GM21447 (cell line): ENCODE results near the gene MICU2.

Experiments used
- ATAC-seq: cut with Tn5 transposase; IDR thresholded peaks from one replicate; pipeline ENCODE4 v1.9.1; 2021; ENCODE audit not compliant: unreplicated experiment

MICU2 gene

DNA sequence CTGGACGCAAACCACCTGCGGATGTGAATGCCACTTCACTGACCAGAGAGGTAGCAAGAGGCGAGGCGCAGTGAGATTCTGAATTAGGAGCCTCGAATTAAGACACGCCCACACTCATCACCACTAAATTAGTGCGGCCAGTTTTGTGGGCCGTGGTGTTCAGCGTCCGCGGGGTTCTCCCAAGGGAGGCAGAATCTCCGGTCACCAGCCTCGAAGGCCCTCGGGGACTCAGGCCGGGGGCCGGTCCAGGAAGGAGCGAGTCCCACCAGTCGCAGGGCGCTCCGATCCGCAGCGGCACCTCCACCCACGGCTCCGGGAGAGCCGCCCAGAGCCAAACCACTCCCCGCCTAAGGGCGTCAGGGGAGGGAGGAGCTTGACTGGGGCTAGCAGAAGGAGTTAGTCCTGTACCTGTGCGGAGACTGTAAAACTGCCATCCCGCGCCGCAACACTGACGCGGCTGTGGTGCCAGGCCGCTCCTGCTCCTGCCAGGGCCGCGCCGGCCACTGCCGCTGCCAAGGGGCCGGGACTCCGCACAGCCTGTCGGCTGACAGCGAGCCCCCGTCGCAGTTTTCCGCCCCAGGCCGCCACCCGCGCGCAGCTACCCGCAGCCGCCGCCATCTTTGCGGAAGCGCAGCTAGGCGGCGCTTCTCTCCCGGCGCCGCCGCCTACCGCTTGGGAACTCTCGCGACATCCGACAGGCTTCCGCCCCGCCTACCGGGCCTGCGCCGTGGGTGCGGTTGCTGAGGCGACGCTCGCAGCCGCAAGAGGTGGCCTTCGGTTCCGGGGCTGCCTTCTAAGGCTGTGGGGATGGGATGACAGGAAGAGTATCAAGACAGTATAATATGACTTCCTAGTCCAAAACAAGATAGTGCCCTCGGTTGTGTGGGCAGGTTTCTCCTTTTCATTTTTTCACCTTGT is at the start of gene MICU2:
TSS of gene MICU2 (minus strand) at position 640 of the 918 bp plus-strand sequence. CDS start at position 618, 22 bp downstream.
- ATAC-seq, result peak; percentile 94

- ATAC-seq, result no peak
These were observed 37.7 kb upstream of the MICU2 start for GRCh38 chr13:21641629-21642028.

GRCh38 chr13:21639561-21639960 is 35.6 kb upstream of the MICU2 start:
- ATAC-seq, result no peak

- ATAC-seq, result no peak
These were observed 34.6 kb upstream of the MICU2 start for GRCh38 chr13:21638319-21639282.

DNA sequence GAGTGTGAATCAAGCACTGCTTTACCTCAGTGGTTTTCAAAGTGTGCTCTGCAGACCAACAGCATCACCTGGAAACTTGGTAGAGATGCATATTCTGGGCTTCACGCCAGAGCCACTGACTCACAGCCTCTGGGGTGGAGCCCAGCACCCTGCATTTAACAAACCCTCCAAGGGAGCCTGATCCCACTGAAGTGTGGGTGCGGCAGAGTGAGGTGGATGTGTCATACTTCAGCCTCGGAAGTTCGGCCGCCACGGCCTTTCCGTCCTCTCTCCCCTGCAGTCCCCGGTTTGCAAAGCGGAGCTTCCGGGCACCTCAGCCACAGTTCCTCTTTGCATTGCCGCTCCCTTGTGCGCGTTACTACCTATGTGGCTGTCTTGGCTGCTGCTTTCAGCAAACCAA is 33.3 kb upstream of the MICU2 start:
- no peak for ATAC-seq

DNA sequence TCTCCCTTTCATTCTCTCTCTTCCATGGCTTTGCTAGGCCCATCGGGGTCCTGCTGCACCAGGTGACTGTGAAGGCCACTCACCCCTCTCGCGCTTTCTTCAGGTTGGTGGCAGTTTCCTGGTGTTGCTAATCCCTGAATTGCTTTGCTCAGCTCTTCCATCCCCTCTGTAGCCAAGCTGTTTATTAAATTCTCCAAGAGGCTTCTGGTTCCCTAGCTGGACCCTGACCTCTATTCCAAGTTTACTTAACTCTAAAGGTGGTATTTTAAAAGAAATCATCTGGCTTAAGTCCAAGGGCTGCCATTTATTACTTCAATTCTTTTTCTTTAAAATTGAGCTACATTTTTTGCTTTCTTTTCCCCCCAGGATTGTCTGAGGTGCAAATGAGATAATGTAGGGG is 32.7 kb upstream of the MICU2 start:
- no peak for ATAC-seq

DNA sequence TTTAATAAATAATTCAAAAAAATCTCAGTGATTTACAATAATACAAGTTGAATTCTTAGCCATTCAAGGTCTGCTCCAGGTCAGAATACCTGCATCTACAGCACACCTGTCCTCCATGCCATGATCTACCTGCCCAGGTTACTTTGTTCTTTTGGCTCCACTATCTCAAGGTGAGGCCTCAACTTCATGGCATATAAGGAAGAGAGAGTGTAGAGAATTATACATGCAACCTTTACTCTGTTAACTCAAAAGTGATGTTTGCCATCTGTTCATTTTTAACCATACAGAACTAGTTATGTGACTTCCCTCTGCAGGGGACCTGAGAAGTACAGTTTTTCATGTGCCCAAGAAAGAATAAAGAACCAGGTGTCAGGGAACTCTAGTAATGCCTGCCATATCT is 28.2 kb upstream of the MICU2 start:
- ATAC-seq, result no peak

GRCh38 chr13:21625366-21625765 is 21.4 kb upstream of the MICU2 start:
- no peak for ATAC-seq

GRCh38 chr13:21620861-21621260 is 16.9 kb upstream of the MICU2 start:
- no peak for ATAC-seq

DNA sequence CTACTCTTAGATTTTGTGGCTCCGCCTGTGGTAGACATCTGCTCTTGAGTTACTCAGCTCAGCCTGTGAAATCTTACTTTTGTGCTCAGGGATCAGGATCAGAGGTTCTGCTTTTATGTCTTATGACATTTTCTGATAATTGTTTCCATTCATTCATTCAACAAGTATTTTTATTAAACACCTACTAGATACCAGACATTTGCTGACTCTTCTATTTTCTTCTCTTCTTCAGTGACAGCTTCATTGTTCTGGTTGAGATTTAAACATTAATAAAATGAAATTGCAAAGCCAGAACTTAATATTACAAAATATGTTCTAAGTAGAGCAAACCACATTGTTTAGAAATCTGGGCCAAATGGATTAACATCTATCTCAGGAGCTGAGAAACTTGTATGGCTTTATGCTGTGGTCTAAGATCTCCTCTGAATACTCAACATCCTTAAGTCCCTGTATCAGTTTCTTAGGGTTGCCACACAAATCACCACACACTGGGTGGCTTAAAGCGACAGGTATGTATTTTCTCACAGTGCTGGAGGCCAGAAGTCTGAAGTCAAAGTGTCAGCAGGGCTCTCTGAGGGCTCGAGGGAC is 15.8 kb upstream of the MICU2 start:
- no peak for ATAC-seq

GRCh38 chr13:21616880-21617279 is 12.9 kb upstream of the MICU2 start:
- no peak for ATAC-seq

DNA sequence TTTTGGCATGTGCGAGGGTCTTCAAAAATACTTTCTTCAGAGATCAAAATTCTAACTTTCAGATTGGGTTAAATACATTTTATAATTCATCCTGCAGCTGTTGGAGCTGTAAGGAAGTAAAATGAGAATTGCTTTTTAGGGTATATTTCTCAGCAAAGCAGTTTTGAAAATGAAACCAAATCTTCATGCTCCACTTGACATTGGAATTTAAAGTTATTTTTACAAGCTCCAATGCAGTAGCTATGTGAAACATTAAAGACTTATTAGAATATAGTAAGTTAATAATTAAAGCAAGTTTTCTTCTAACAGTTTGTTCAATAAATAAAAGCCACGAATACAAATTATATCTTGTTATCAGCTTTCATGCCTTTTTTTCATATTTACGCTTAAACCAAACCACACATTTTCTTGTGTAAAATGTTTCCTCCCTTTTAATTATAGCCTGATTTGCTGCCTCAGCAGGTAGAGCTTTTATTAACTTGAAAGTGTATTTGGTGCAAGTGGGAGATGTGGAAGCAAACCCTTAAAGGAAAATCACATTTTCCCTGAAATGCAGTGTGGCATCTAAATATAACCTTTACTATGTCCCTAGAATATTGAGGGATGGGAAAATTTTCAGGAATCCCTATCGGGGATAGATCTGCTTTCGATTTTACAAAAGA is 12.4 kb upstream of the MICU2 start:
- ATAC-seq, result peak; percentile 49

GRCh38 chr13:21615427-21615826 is 11.5 kb upstream of the MICU2 start:
- ATAC-seq, result no peak

DNA sequence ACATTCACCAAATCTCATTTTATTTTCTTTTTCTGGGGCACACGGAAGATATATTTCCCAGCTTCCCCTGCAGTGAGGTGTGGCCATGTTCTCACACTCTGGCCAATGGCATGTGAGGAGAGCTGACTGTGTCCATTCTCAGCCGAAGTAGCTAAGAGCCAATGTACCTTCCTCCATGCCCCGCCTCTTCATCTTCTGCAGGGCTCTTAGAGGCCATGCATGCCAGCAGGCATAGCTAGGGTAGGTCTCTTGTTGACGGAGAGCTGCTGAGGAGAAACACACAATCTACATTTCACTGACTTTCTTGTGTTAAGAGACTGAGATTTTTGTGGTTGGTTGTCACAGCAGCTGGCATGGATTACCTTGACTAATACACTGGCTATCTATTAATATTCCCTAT is 9.8 kb upstream of the MICU2 start:
- no peak for ATAC-seq

DNA sequence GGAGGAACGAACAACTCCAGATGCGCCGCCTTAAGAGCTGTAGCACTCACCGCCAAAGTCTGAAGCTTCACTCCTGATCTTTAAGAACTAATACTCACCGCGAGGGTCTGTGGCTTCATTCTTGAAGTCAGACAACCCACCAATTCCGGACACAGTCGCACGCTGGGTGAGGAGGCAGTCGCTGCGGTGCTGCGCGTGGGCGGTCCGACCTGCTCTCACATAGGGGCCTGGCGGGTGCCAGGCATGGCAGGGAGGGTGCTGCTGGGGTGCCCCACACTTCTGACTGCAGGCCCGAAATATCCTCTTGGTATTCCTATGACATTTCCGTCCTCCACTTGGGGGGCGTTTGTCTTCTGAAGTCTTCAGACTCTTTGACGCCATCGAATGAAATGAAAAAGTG is 7.4 kb upstream of the MICU2 start:
- ATAC-seq, result no peak

DNA sequence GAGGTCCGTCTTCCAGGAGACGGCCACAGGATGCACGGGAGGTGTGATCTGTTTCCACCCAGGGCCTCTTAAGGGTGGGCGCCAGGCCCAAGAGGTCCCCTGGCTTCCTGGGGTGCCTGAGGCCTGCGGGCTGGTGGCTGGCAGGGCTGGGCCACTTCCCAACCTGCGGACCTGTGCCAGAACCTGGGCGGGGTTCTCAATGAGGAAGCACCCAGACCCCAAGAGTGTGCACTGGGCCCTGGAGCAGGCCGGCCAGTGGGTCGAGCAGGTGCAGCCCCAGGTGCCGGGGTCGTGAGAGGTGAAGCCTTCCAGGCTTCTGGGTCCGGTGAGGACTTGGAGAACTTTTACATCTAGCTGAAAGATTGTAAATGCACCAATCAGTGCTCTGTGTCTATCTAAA is 6.7 kb upstream of the MICU2 start:
- no peak for ATAC-seq

DNA sequence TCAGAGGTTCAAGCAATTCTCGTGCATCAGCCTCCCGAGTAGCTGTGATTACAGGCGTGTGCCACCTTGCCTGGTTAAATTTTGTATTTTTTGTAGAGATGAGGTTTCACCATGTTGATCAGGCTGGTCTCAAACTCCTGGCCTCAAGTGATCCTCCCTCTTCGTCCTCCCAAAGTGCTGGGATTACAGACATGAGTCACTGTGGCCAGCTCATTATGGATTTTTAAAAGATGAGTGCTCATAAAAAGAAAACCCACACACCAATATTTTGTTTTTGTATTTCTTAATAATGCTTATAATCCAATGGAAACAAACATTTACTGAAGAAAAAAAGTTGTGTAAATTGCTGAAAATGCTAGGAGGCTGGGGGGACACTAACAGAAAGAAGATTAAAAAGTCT is 5.0 kb upstream of the MICU2 start:
- no peak for ATAC-seq

DNA sequence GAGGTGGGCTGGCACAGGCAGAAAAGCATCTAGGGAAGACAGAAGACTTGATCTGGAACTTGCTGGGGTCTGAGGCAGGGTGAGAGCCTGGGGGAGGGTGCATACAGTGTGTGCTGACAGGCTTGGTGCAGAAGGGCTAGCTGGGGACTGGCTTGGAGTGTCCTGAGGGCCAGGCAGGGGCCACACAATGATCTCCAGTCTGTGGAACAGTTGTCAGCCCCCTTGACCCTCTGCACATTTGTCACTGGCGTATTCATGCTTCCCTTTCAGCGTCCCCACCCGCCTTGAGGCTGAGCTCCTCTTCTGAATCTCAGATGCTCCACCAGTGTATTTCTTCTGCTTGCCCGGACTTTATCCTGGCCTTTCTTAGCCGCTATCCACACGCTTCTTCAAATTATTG is 2.8 kb upstream of the MICU2 start:
- ATAC-seq, result no peak

DNA sequence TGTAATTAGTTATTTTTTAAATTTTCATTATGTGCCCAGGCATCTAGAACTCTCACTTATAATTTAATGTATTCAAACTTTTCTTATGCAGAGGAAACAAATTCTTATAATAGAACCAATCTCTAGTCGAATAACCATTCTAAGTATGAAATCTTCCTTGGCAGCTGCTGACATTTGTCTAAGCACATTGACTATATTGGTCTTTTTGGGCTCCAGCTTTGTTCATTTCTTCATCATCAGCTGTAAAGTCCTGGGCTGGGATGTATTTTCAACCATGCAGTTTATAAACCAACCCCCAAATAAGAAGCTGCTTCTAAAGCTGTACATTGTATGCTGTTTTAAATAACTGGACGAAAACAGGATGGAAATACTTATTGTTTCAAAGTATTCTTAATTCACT is 2.3 kb upstream of the MICU2 start:
- no peak for ATAC-seq

- ATAC-seq, result no peak
These were observed 7.2 kb downstream of the MICU2 start for GRCh38 chr13:21596722-21597121.

DNA sequence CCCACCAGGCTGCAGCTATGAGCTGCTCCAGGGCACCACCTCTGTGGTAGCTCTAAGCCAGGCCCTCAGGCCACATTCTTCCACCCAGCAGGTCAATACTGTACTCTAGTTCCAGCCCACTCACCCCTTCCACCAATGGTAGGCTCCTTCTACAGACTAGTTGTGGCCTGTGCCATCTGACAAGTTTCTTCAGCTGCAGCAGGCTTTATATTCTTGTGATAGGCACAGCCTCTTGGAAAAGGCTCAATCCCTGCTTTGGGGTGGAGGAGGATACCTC is 8.5 kb downstream of the MICU2 start:
- ATAC-seq, result peak; percentile 33
